T follicular helper cell (primary cell): ENCODE data around the gene STAT4.

Experiments
- DNase-seq: peaks from one replicate; pipeline ENCODE4 v3.0.0-alpha.2; 2020; ENCODE audit warnings: low read depth

Gene STAT4

GRCh38 chr2:191043438-191043837 is 107.4 kb downstream of the STAT4 start:
- no peak for DNase-seq

GRCh38 chr2:191041418-191042161 is 109.2 kb downstream of the STAT4 start:
- DNase-seq = no peak

- DNase-seq = no peak
Observed at GRCh38 chr2:191039616-191040015, 111.2 kb downstream of the STAT4 start.

DNA sequence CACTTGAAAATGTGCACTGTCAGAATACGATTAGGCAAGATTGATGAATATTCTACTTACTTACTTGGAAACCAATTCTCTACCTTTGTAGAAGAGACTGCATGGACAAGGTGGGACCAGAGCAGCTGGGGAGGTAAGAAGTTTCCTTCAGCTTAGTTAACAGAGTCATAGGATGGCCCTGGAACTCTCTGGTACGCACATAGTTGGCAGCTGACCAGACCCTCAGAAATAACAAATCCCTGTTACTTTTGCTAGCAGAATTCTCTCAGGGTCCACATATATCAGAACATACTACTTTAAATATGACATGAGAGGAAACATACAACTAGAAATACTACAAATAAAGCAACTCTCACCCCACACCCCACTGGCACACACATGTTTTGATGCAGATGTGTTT is 112.1 kb downstream of the STAT4 start:
- DNase-seq = no peak

DNA sequence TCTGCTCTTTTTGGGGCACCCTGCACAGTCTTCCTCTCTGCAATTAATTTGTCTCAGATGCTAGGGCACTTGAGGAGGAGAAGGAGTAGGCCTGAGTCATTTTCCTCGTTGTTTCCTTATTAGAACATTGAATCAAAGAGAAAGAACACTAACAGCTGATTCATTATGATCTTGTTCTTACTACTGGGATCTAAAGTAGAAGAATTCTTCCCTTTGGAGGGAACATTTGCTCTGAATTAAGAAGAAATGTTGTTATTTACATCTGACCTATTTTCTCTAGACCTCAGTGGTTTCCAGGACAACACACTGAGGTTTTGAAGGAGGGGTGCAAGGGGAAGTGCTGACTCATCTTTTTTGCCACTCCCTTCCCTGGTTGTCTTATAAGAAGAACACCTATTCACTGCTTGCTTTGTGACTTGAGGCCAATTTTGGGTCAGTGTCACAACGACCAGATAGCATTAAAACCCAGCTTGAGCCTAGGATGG is 112.5 kb downstream of the STAT4 start:
- DNase-seq = no peak

DNA sequence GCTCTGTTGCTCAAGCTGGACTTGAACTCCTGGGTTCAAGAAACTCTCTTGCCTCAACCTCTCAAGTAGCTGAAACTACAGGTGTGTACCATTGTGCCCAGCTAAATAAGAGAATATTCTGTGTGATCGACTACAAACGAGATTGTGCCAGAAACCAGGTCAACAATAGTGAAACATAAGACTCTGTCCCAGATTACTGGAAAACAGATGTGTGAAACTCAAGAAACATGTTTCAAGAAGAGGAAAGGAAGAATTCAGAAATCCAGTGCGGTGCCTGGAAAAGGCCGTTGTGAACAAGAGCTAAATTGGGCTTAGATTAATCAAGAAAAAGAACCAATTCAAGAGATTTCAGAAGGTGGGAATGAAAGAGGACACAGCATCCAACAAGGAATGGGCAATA is 113.4 kb downstream of the STAT4 start:
- DNase-seq = no peak

- no peak for DNase-seq
Observed at GRCh38 chr2:191036363-191036762, 114.4 kb downstream of the STAT4 start.

DNA sequence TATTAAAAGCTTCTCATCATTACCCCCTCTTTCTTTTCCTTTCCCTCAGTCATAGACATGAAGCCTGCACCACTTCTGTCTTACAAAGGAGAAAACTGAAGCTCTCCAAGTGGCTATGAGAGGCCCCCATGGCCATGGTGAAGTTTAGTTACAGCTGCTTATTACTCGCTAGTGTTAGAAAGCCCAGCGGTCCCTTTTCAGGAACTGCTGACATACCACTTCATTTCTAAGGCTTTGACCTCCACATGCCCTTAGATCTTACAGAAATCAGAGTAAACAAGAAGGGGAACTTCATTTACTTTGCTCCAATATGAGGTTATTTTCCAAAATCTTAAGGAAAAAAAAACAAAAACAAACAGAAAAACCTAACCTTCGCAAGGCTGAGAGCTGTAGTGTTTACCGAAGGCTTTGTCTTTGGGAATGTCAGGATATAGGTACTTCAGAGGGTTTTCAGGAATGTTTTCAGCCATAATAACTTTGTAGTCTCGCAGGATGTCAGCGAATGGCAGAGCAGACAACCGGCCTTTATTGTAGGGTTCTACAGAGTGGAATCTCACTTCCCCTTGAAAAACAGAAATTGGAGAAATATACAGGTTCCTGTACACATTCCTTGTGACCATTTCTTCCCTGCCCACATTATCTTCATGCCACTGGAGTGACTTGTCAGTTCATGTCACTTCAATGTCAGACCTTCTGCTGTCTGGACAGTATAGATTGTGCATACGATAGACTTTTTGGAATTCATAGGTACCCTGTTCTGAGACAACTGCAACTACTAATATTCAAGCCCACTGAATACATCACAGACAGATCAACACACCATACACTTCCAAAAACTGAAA is 118.0 kb downstream of the STAT4 start:
- no peak for DNase-seq

GRCh38 chr2:191031256-191031655 is 119.5 kb downstream of the STAT4 start:
- DNase-seq = no peak

- DNase-seq = no peak
Observed at GRCh38 chr2:191030521-191031154, 120.2 kb downstream of the STAT4 start.

DNA sequence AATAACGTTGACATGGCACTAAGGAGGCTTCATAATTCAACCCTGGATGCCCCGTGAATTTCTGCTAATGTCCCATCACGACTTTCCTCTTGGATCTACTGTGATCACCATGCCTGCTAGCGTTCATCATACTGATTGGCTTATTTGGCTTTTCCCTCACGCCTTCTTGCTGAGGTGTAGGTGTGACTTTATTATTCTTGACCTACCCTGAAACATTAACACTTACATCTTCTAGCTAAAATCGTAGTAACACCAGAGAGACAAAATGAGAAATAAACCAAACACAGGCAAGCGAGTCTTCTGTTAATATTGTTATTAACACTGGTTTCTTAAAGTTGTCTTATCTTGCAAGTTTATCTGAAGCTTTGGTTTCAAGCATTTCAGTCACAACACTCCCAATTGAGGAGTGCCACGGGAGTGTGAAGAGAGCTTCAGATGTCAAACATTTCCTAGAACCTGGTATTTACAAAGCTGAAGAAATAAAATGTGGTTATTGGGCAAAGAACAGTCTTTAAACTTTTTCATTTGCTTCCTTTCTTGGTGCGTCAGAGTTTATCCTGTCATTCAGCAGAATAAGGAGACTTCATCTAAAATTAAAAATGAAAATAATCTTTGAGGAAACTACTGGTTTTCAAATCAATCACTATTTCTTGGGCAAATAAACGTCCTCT is 121.4 kb downstream of the STAT4 start:
- no peak for DNase-seq

- no peak for DNase-seq
Observed at GRCh38 chr2:191026377-191026776, 124.4 kb downstream of the STAT4 start.

DNA sequence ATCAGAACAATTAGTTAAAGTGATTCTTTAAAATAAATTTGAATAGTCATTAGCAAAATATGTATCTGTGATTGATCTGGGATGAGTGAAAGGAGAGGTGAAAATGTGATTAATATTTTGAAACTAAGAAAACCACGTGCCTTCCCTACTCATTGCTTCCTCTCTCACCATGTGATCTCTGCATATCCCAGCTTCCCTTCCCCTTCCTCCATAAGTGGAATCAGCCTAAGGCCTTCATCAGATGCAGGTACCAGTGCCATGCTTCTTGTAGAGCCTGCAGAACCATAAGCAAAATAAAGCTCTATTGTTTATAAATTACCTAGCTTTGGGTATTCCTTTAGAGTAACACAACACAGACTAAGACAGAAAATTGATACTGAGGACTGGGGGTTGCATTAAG is 125.7 kb downstream of the STAT4 start:
- no peak for DNase-seq

DNA sequence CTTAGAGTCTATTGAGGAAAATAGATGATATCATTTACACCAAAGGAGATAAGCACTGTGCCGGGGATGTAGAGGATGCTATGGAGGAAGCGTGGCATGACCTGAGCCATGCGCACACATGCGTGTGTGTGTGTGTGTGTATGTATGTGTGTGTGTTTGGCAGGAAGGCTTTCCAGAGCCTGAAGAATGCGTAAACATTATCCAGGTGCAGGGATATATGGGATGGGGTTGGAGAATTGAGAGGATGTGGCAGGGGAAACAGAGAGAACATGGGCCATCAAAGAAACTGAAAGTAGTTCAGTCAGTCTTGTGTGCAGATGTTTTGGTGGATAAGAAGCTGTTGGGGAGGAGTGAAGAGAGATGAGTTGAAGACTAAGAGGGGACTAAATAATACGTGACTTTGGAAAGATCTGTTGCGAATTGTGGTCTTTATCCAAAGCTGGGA is 127.5 kb downstream of the STAT4 start:
- no peak for DNase-seq

DNA sequence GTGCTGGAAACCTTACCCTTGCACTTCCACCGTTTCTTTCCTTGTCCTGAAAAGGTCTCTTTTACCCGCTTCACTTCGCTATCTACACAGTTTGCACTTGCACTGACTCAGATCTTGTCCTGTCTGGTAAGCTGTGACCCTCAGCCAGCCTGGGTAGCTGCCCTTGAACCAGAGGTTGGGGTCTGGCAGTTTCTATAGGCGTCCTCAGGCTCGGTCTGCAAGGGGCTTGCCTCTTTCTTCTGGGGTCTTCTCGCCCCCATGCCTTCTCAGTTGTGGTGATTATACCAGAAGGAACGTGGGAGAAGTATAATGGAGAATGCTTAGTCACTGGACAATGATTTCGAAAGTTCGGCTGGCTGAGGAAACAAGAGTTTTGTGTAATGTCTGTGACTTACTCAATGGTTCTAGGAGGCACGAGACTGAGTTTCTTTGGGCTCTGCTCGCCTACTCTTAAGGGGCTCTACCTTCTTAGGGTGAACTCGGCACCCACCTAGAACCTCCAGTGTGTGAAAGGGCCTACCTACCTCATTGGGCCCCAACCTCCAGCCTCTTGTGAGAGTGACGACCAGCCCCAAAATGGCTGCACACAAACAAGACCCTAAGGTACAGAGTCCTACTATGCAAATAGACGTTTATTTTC is 129.9 kb downstream of the STAT4 start:
- DNase-seq = no peak

DNA sequence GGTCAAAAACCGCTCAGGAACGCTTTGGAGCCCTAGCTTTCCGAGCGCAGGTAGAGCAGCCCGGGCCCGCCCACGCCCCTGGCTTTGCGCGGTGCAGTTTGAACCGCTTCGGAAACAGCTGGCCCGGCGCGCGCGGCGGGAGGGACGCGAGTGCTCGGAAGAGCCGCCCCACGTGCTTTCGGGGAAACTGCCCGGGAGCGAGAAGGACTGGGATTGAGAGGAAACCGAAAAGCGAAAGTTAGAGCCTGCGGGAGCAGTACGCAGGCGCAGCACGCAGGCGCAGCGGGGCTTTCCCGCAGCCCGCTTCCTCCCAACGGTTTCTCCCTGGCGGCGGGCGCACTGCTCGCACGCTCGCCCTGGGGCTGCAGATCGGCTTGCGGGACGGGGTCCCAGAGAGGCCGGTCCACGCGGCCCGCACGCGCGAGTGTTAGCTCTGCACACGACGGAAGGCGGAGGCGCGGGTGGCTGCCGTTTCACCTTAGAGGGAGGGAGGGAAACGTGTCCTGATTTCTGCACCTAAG is 130.5 kb downstream of the STAT4 start:
- peak; percentile 85 for DNase-seq

- no peak for DNase-seq
Observed at GRCh38 chr2:191019376-191019775, 131.4 kb downstream of the STAT4 start.

GRCh38 chr2:191018643-191019119 is 132.1 kb downstream of the STAT4 start:
- no peak for DNase-seq

DNA sequence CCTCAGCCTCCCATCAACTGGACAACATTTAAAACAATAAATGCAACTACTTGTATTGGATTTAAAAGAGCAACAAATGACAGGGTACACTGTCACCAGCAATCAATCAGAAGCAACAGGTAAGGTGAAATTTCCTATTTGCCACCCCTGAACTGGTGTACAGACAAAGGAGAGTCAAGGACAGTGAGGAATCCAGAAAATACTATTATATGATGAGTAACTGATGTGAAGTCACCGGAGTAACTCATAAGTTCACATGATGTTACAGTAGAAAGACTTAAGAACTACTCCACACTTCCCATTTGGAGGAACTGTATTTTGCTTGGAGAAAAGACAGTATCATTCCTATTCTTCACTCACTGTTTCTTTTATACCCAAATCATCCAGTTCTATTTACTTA is 132.7 kb downstream of the STAT4 start:
- DNase-seq = no peak

DNA sequence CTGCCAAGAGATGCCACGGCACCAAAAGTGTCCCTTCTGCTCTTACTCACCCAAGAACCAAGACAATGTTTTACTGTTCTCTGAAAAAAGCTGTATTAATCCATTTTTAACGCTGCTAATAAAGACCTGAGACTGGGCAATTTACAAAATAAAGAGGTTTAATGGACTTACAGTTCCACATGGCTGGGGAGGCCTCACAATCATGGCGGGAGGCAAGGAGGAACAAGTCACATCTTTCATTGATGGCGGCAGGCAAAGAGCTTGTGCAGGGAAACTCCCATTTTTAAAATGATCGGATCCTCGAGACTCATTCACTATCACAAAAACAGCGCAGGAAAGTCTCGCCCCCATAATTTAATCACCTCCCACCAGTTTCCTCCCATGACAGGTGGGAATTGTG is 135.0 kb downstream of the STAT4 start:
- DNase-seq = no peak

DNA sequence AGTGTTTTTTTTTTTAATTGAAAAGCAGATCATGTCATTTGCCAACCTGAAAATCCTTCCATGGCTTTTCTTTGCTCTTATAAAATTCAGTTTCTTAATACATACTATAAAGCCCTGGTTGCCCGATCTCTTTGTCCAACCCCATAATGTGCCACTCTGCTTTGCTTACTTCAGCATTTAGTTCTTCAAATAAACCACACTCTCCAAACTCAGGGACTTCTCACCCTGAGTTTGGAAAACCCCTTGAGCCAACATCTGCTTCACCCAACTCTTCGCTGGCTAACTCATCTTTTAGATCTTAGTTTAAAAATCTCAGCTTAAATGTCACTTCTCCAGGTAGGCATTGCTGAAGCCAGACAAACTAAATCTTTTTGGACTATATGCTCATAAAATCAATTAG is 135.6 kb downstream of the STAT4 start:
- no peak for DNase-seq
